ENCODE measurements around the gene LHX3. TPM values are rescaled to one million over a fixed set of nuclear protein-coding genes. Genes with fewer than 3 reads are reported as not detected.
"Not testable (repeated sequence)": the region's sequence is repeated elsewhere in the genome, so short reads cannot be mapped to it uniquely, and the experiment has no call there.

The LHX3 gene
- total RNA-seq, 1 donor from 2014 or later: not detected

GRCh38 chr9:136156209-136157120, 48.5 kb downstream of the LHX3 start:
- intact Hi-C loops (cut with micrococcal nuclease): no loop called here

GRCh38 chr9:136155576-136155975, 49.4 kb downstream of the LHX3 start:
- intact Hi-C loops (cut with micrococcal nuclease): no loop called here

GRCh38 chr9:136154943-136155342, 50.0 kb downstream of the LHX3 start:
- intact Hi-C loops (cut with micrococcal nuclease): no loop called here

- intact Hi-C loops (cut with micrococcal nuclease): no loop called here
Observed at GRCh38 chr9:136153381-136154065, 51.4 kb downstream of the LHX3 start.

GRCh38 chr9:136152931-136153330, 52.0 kb downstream of the LHX3 start:
- intact Hi-C loops (cut with micrococcal nuclease): no loop called here

GRCh38 chr9:136152543-136152866, 52.4 kb downstream of the LHX3 start:
- intact Hi-C loops (cut with micrococcal nuclease): no loop called here

- intact Hi-C loops (cut with micrococcal nuclease): no loop called here
Observed at GRCh38 chr9:136151848-136152542, 52.9 kb downstream of the LHX3 start.

GRCh38 chr9:136151214-136151804, 53.6 kb downstream of the LHX3 start:
- intact Hi-C loops (cut with micrococcal nuclease): no loop called here

- intact Hi-C loops (cut with micrococcal nuclease): not testable (repeated sequence)
Observed at GRCh38 chr9:136150664-136151213, 54.2 kb downstream of the LHX3 start.

GRCh38 chr9:136149853-136150252, 55.1 kb downstream of the LHX3 start:
- intact Hi-C loops (cut with micrococcal nuclease): no loop called here

GRCh38 chr9:136149337-136149736, 55.6 kb downstream of the LHX3 start:
- intact Hi-C loops (cut with micrococcal nuclease): no loop called here

GRCh38 chr9:136148766-136149165, 56.2 kb downstream of the LHX3 start:
- intact Hi-C loops (cut with micrococcal nuclease): no loop called here

GRCh38 chr9:136147890-136148714, 56.8 kb downstream of the LHX3 start:
- intact Hi-C loops (cut with micrococcal nuclease): no loop called here

GRCh38 chr9:136147038-136147889, 57.7 kb downstream of the LHX3 start:
- intact Hi-C loops (cut with micrococcal nuclease): no loop called here

Other genes starting within 250 kb of the LHX3 start
- 37.9 and 39.8 TPM in 2 replicates for gene UBAC1, start 243.8 kb downstream of the LHX3 start, total RNA-seq
- gene NACC2, start 109.8 kb downstream of the LHX3 start, total RNA-seq: 3.2 and 3.7 TPM in 2 replicates
- 51.4 and 53.9 TPM in 2 replicates for gene TMEM250, start 86.3 kb downstream of the LHX3 start, total RNA-seq
- 14.3 and 15.6 TPM in 2 replicates for gene QSOX2, start 40.7 kb upstream of the LHX3 start, total RNA-seq
- 0.02 TPM in 1 of 2 replicates, not detected in the other for gene CCDC187, start 99.0 kb upstream of the LHX3 start, total RNA-seq
- 10.7 and 11.4 TPM in 2 replicates for gene GPSM1, start 122.4 kb upstream of the LHX3 start, total RNA-seq
- gene DNLZ, start 158.6 kb upstream of the LHX3 start, total RNA-seq: 18.8 and 20.0 TPM in 2 replicates
- gene CARD9, start 168.5 kb upstream of the LHX3 start, total RNA-seq: 3.8 TPM in 2 replicates
- 13.2 and 15.2 TPM in 2 replicates for gene SNAPC4, start 195.0 kb upstream of the LHX3 start, total RNA-seq
- 65.1 and 69.9 TPM in 2 replicates for gene ENTR1, start 205.5 kb upstream of the LHX3 start, total RNA-seq
- 58.5 and 62.4 TPM in 2 replicates for gene PMPCA, start 205.5 kb upstream of the LHX3 start, total RNA-seq
- 18.5 and 19.5 TPM in 2 replicates for gene INPP5E, start 234.7 kb upstream of the LHX3 start, total RNA-seq

Data from T-helper 2 cell treated with Interferon-gamma antibody and Interleukin-4, amounts not matched to agents 100 ng/mL and 5 ng/mL, for 36 hours (primary cell).